Stimulated activated CD8-positive, alpha-beta memory T cell treated with anti-CD3 and anti-CD28 coated beads, Interleukin-4, amount 100 ng/mL, for 1 hour (primary cell): ENCODE data around the gene PABPN1.

Experiments used
- DNase-seq, 2 donors: peaks; one replicate each; pipeline ENCODE4 v3.0.0-alpha.2; 2020; ENCODE audit warnings: low read depth in 2 of 2, low spot score in 1 of 2

Gene PABPN1

GRCh38 chr14:23358042-23358441 is 36.8 kb downstream of the PABPN1 start:
- DNase-seq: no peak

GRCh38 chr14:23358553-23359166 is 37.4 kb downstream of the PABPN1 start:
- DNase-seq: no peak

- no peak for DNase-seq
These were observed 37.9 kb downstream of the PABPN1 start for GRCh38 chr14:23359167-23359626.

GRCh38 chr14:23359722-23360447 is 38.6 kb downstream of the PABPN1 start:
- no peak for DNase-seq

GRCh38 chr14:23360496-23360895 is 39.2 kb downstream of the PABPN1 start:
- no peak for DNase-seq

DNA sequence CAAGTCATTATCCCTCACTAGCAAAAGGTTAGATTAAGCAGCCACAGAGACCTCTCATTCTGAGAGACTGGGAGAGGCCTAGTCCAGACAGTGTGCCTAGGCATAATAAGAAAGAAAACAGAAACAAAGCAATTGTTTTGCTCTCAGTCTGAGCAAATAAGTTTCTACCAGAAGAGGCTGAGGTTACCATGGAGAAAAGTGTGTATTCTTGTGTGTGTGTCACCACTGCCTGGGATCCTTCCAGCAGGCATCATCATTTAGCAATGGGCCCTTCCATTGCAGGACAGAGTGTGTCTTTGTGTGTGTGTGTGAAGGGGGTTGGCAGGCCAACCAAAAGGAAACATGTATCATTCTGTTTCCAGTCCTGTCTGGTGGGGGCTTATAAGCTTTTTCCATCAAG is 40.1 kb downstream of the PABPN1 start:
- no peak for DNase-seq

DNA sequence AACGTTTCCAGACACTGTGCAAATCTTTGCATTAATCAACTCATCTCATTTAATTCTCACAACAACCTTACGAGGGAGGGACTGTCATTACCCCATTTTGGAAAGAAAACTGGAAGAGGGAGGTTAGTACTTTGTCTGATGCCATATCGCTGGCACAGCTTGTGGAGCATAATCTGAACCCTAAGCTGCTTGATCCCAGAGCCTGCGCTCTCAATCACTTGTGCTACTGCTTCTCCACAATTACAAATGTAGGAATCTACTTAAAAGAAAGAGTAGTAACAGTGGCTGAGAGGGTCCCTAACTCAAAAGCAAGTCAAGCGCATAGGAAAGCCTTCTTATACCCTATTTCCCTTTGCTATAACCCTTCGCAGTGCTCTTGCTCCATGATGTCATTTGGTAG is 40.5 kb downstream of the PABPN1 start:
- no peak for DNase-seq

DNA sequence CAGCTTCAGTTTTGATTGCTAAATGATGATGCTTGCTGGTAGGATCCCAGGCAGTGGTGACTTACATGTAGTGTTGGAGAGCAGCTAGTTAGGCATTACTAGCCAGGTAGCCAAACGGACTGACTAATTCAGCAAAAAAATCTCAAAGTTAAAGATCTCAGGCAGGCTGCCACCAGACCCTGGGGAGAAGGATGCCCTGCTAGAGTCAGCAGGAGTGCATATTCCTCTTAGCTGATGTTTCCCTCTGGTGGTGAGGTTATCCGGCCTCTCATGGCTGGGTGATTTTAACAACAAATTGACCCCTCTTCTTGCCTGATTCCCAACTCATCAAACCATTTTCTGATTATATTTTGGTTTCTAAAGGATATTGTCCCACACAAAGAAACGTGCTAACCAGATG is 40.9 kb downstream of the PABPN1 start:
- DNase-seq: no peak

DNA sequence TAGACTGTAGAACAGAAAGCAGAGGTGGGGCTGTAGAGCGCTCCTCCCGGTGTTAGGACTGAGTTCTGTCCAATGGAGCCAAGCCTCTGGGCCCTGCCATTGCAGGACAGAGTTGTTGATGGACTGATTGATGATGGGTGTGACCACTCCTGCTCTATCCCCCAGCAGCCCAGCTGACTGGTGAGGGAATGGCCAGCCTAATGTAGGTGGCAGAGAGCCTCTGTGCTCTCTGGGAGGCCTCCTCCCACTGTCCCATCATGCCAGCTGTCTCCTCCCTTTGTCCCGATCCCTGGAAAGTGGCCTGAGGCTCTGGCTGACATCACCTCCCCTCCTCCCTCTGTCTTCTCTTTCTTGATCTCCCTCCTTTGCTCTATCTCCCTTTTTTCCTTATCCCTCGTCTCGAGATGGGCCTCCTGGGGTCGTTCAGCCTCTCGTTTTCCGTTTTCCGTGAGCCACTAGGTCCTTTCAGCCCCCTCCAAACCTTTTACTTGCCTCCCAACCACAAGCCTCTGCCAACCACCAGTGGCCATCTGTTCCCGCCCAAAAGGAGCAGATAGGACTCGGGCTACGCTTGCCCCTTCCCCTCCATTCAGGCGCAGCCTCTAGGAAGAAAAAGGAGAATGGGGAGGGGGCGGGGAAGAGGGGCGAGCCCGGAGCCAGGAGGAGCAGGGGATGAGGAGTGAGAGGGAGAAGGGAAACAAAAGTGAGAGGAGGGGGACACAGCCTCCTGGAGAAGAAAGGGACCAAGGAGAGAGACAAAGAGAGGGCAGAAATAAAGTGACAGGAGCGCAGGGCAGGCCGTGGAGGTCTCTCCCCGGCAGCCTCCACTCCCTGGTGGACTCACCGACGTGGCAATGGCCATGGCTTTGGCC is 43.1 kb downstream of the PABPN1 start:
- no peak for DNase-seq

GRCh38 chr14:23365036-23365731 is 43.9 kb downstream of the PABPN1 start, which contains the start of gene EFS:
EFS (minus strand) TSS chr14:23365172; CDS start chr14:23365025, 147 bp downstream.
- DNase-seq: no peak

GRCh38 chr14:23365732-23366425 is 44.6 kb downstream of the PABPN1 start:
- DNase-seq: no peak

DNA sequence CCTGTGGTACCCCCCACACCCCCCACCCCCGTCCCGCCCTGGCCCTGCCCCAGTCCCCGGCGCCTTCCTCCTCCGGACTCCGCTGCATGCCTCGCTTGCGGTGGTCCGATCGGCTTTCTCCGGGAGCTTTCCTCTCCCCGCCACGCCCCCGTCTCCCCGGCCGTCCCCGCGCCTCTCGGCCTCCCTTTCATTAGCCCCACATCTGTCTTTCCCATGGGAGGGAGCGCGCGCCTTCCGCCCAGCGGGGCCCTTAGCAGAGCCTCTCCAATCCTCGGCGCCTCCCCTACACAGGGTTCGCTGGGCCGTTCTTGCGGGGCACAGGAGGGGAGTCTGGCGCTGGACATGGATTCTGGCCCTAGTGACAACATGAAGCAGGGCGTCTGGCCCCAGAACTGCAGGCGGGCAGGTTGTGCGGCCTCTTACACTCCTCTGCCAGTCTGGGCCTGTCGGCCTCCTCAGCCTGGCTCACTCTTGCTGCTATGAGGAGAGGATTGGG is 45.2 kb downstream of the PABPN1 start:
- no peak for DNase-seq

DNA sequence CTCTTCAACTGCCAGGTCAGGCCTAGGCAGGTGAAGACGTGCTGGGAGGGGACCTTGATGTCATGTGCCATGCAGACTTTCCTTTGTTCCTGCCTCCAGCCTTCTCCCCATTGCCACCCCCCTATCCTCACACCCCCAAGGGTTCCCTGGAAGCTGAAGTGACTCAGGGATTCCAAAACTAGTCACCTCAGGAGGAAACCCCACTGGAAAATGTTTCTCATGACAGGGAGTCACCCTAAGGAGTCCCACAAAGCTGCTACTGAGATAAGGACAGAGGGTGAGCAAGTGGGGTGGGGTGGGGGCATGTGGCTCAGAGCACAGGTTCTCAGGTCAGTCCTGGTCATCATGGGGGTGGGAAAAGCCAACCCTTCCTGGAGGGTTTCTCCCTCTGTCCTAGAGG is 49.0 kb downstream of the PABPN1 start:
- DNase-seq: no peak

DNA sequence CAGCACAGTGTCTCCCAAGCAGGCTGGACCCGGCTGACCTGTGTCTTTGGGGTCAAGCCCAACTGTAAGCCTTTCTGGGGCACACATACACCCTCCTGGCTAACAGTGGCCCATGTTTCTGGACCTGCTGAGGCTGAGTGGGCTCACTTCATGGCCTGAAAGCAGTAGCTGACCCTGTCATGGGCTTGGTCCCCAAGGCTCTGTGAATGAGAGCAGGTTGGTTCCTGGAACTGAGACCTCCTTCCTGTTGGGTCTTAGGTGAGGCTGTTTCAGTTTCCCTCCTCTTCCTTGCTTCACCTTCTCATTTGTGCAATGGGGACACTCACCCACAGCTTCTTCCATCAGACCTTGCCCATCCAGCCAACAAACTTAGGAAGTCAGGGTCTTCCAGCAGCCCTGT is 50.6 kb downstream of the PABPN1 start:
- no peak for DNase-seq

- DNase-seq: no peak
These were observed 51.3 kb downstream of the PABPN1 start, which contains the start of gene IL25 for GRCh38 chr14:23372509-23372908. IL25 (plus strand) TSS chr14:23372809.

DNA sequence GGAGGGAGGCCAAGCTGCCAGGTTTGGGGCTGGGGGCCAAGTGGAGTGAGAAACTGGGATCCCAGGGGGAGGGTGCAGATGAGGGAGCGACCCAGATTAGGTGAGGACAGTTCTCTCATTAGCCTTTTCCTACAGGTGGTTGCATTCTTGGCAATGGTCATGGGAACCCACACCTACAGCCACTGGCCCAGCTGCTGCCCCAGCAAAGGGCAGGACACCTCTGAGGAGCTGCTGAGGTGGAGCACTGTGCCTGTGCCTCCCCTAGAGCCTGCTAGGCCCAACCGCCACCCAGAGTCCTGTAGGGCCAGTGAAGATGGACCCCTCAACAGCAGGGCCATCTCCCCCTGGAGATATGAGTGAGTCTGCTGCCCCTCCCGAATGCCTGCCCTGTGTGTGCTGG is 51.8 kb downstream of the PABPN1 start:
- DNase-seq: no peak
